HG03469 (cell line): ENCODE measurements around the gene ZMYND11.
"Not testable (repeated sequence)": the region's sequence is repeated elsewhere in the genome, so short reads cannot be mapped to it uniquely, and the experiment has no call there.

ENCODE experiments used
- ATAC-seq: cut with Tn5 transposase; IDR thresholded peaks from one replicate; pipeline ENCODE4 v1.9.1; 2021; ENCODE audit warnings: mild to moderate bottlenecking, moderate library complexity, moderate number of reproducible peaks; ENCODE audit not compliant: unreplicated experiment

Gene ZMYND11

GRCh38 chr10:241966-242643 lies 106.8 kb downstream of the ZMYND11 start:
- ATAC-seq = no peak

- no peak for ATAC-seq
These were observed 109.0 kb downstream of the ZMYND11 start for GRCh38 chr10:244227-244626.

- no peak for ATAC-seq
These were observed 111.2 kb downstream of the ZMYND11 start for GRCh38 chr10:246431-246830.

GRCh38 chr10:247480-247879 lies 112.2 kb downstream of the ZMYND11 start:
- ATAC-seq = no peak

- no peak for ATAC-seq
These were observed 113.1 kb downstream of the ZMYND11 start for GRCh38 chr10:248307-248706.

DNA sequence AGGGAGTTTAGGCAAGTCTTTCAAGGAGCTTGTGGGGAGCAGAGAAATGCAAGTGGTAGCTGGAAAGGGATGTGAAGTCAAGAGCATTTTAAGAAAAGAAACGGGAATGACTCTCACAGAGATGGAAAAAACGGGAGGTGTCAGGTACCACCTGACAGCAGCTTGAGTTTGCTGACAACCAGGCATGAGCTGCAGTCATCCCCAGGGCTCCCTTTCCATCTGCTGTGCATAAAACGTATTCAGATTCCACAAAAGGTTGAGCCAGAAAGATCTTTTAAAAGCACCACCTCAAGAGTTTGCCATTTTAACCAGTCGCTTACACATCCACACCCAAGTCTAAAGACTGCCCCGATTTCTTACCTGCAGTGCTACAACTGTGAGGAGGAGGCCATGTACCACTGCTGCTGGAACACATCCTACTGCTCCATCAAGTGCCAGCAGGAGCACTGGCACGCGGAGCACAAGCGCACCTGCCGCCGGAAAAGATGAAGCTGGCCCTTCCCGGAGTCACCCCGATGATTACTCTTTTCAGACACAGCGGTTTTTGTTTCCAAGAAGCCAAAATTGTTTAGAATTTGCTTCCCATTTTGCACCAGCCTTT lies 116.8 kb downstream of the ZMYND11 start:
- ATAC-seq = no peak

- no peak for ATAC-seq
These were observed 125.7 kb downstream of the ZMYND11 start for GRCh38 chr10:260819-261429.

DNA sequence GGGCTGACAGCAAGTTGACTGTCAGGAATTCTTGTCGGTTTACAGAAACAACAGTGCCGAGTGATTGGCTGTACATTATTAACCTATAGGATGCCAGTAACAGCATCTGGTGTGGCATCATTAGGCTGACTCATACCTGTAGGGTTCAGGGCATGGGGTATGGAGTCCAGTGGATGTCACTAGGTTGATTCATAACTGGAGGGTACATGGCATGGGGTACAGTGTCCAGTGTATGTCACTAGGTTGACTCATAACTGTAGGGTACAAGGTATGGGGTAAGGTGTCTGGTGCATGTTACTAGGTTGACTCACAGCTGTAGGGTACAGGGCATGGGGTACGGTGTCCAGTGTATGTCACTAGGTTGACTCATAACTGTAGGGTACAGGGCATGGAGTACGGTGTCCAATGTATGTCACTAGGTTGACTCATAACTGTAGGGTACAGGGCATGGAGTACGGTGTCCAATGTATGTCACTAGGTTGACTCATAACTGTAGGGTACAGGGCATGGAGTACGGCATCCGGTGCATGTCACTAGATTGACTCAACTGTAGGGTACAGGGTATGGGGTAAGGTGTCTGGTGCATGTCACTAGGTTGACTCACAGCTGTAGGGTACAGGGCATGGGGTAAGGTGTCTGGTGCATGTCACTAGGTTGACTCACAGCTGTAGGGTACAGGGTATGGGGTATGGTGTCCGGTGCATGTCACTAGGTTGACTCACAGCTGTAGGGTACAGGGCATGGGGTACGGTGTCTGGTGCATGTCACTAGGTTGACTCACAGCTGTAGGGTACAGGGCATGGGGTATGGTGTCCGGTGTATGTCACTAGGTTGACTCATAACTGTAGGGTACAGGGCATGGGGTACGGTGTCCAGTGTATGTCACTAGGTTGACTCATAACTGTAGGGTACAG lies 129.2 kb downstream of the ZMYND11 start:
- ATAC-seq = not testable (repeated sequence)

DNA sequence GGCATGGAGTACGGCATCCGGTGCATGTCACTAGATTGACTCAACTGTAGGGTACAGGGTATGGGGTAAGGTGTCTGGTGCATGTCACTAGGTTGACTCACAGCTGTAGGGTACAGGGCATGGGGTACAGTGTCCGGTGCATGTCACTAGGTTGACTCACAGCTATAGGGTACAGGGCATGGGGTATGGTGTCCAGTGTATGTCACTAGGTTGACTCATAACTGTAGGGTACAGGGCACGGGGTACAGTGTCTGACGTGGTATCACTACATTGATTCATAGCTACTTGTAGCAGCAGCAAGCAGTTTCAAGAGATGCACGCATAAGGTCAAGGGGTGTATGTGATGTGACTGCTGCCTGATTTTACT lies 129.8 kb downstream of the ZMYND11 start:
- ATAC-seq = not testable (repeated sequence)

- not testable (repeated sequence) for ATAC-seq
These were observed 130.7 kb downstream of the ZMYND11 start for GRCh38 chr10:265816-266588.

GRCh38 chr10:266974-267425 lies 131.7 kb downstream of the ZMYND11 start:
- no peak for ATAC-seq

DNA sequence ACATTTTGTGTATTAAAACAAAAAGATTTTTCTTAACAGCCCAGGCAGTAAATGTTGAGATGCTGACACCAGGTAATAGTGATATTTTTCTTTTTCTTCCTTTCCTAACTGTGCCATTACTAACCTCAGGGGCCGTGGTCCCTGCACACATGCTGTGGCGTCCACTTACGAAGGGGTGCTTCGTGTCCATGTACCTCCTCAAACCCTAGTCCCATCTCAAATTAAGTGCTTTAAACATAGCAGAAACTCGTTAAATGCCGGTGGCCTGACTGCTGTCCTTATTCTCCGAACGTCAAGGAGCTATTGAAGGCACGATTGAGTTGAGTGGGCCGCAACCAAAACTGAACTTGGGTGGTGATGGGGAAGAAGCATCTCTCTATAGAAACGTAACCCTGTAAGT lies 132.4 kb downstream of the ZMYND11 start:
- ATAC-seq = no peak

DNA sequence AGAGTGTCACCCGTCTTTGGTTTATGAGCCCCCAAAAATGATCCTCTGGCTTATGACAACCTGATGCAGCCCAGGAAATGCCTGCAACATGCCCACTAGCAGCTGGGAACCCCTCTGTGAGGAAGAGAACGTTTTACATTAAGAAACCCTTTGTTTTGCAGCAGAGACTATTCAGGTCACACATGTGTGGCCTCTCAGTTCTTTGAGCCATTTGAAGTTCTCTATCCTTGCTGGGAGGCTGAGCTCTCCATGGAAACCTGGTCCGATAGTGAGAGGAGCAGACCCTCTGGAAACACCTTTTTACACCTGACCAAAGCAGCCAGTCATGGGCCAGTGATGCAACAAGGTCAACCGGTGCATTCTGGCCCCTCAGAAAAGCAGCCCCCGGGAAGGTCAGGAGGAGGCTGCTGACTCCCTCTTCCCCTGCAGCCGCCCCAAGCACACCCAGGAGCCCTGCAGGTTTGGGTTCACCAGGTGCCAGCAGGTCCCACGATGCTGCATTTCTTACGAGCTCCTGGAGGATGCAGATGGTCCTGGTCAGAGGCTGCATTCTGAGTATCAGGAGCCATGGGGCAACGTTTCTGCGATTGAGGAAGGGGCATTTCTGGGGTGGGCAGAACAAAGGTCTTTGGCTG lies 134.3 kb downstream of the ZMYND11 start:
- no peak for ATAC-seq

GRCh38 chr10:271201-271600 lies 135.9 kb downstream of the ZMYND11 start:
- no peak for ATAC-seq

GRCh38 chr10:271722-272121 lies 136.5 kb downstream of the ZMYND11 start:
- no peak for ATAC-seq

- no peak for ATAC-seq
These were observed 137.8 kb downstream of the ZMYND11 start for GRCh38 chr10:273088-273487.

GRCh38 chr10:274866-275265 lies 139.6 kb downstream of the ZMYND11 start:
- no peak for ATAC-seq

GRCh38 chr10:275680-276079 lies 140.4 kb downstream of the ZMYND11 start:
- ATAC-seq = no peak

DNA sequence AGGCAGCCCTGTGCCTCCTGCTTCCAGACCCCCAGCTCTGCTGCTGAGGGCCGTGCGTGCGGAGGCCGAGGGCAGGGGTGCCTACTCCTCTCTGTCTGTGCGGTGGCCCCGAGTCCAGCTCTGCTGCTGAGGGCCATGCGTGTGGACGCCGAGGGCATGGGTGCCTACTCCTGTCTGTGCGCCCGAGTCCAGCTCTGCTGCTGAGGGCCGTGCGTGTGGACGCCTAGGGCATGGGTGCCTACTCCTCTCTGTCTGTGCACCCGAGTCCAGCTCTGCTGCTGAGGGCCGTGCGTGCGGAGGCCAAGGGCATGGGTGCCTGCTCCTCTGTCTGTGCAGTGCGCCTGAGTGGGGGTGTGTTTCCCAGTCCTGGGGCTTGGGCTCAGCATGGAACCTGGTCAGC lies 142.7 kb downstream of the ZMYND11 start:
- ATAC-seq = no peak

DNA sequence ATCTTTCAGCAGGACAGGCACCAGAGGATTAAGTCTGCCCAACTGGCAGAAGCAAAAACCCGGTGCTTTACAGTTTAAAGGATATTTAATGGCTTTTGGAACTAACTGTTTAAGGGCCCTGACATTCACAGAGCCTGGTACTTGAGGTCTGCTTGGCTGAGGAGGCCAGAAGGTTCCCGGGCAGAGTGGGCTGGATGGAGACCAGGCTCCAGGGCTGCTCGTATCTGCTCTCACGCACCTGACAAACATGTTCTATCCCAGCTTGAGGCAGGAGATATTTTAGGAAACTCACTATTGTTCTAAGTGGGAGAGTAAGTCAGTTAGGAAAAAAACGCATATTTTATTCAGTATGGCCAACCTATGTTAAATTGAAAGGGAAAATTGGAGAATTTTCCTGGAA lies 143.5 kb downstream of the ZMYND11 start:
- no peak for ATAC-seq
